ENCODE measurements around the gene NPM1. TPM values are rescaled to one million over a fixed set of nuclear protein-coding genes. Genes with fewer than 3 reads are reported as not detected.
"Not testable (repeated sequence)": the region's sequence is repeated elsewhere in the genome, so short reads cannot be mapped to it uniquely, and the experiment has no call there.

NPM1 gene
- polyA plus RNA-seq, 3 donors from 2014 or later, result 274 to 417 (median 355) TPM

GRCh38 chr5:171367424-171368370, 20.0 kb upstream of the NPM1 start:
- H3K27me3 Mint-ChIP-seq (ENCODE audit: low read depth in 3 of 3), result peaks cover 0 to 17% (median 11%) of the 10 kb centered on the region in 3 donors
- no peaks in the 10 kb centered on the region for H3K9me3 Mint-ChIP-seq
- H3K27ac Mint-ChIP-seq, result no peak overlapping the region
- H3K4me3 Mint-ChIP-seq, result no peak overlapping the region
- no peaks in the 10 kb centered on the region for H3K4me1 Mint-ChIP-seq
- DNase-seq, result no peak
- no peaks in the 10 kb centered on the region for H3K36me3 Mint-ChIP-seq

DNA sequence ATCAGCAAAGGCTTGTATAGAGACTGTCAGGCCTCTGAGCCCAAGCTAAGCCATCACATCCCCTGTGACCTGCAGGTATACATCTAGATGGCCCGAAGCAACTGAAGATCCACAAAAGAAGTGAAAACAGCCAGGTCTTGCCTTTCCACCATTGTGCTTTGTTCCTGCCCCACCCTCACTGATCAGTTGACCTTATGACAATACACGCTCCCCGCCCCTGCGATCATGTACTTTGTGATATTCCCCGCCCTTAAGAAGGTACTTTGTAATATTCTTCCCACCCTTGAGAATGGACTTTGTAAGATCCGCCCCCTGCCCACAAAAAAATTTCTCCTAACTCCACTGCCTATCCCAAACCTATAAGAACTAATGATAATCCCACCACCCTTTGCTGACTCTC, 18.6 kb upstream of the NPM1 start:
- no peak overlapping the region for H3K4me3 Mint-ChIP-seq
- no peaks in the 10 kb centered on the region for H3K4me1 Mint-ChIP-seq
- DNase-seq, result no peak
- H3K36me3 Mint-ChIP-seq, result no peaks in the 10 kb centered on the region
- H3K27ac Mint-ChIP-seq, result no peak overlapping the region
- H3K27me3 Mint-ChIP-seq (ENCODE audit: low read depth in 3 of 3), result peaks cover 0 to 9% (median 8%) of the 10 kb centered on the region in 3 donors
- no peaks in the 10 kb centered on the region for H3K9me3 Mint-ChIP-seq

GRCh38 chr5:171369898-171370297, 17.8 kb upstream of the NPM1 start:
- Mint-ChIP-seq H3K4me1 (no peaks in the 10 kb centered on the region), H3K27ac (no peak overlapping the region), H3K27me3 (ENCODE audit: low read depth in 3 of 3) (peaks cover 0 to 6% (median 6%) of the 10 kb centered on the region in 3 donors), H3K36me3 (no peaks in the 10 kb centered on the region), H3K4me3 (no peak overlapping the region), H3K9me3 (no peaks in the 10 kb centered on the region)
- DNase-seq, result no peak

DNA sequence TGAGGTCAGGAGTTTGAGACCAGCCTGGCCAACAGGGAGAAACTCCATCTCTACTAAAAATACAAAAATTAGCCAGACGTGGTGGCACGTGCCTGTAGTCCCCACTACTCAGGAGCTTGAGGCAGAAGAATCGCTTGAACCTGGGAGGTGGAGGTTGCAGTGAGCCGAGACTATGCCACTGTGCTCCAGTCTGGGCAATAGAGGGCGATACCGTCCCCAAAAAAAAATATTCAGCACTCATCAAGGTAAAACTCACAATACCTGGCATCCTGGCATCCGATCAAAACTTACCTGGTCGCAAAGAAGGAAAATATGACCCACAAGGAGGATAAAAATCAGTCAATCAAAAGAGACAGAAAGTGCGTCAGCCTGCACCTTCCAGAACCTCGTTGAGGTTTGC, 16.8 kb upstream of the NPM1 start:
- not testable (repeated sequence) for H3K27me3 Mint-ChIP-seq (ENCODE audit: low read depth in 3 of 3); H3K27ac Mint-ChIP-seq; H3K36me3 Mint-ChIP-seq; H3K9me3 Mint-ChIP-seq; DNase-seq; H3K4me3 Mint-ChIP-seq; H3K4me1 Mint-ChIP-seq

DNA sequence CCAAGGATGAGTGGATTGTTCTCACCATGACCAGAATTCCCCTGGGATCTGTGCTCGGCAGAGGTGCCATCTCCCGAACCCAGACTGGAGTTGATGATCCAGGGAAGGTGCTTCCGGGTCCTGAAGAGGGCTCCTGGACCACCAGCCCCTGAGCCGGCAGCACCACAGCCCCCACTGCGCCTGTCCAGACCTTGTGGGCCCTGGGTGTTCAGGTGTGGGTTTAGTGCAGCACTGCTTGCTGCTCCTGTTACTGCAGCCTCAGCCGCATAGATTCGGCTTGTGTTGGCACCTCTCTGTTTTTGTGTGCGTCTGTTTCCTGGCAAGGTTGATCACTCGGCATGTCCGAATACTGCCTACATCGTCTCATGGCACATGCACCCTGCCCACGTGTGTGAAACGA, 16.3 kb upstream of the NPM1 start:
- DNase-seq, result no peak
- no peaks in the 10 kb centered on the region for H3K36me3 Mint-ChIP-seq
- H3K9me3 Mint-ChIP-seq, result no peaks in the 10 kb centered on the region
- H3K4me3 Mint-ChIP-seq, result no peak overlapping the region
- no peaks in the 10 kb centered on the region for H3K4me1 Mint-ChIP-seq
- H3K27me3 Mint-ChIP-seq (ENCODE audit: low read depth in 3 of 3), result peaks cover 0 to 8% (median 6%) of the 10 kb centered on the region in 3 donors
- no peak overlapping the region for H3K27ac Mint-ChIP-seq

DNA sequence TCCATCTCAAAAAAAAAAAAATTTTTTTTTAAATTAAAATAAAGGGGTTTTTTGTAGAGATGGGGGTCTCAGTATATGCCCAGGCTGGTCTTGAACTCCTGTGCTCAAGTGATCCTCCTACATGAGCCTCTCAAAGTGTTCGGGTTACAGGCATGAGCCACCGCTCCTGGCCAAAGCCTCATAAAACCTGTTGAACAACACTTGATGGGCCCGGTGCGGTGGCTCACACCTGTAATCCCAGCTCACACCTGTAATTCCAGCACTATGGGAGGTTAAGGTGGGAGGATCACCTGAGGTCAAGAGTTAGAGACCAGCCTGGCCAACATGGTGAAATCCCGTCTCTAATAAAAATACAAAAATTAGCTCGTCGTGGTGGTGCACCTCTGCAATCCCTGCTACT, 7.7 kb upstream of the NPM1 start:
- Mint-ChIP-seq H3K27ac (no peak overlapping the region), H3K9me3 (no peaks in the 10 kb centered on the region), H3K36me3 (no peaks in the 10 kb centered on the region), H3K27me3 (ENCODE audit: low read depth in 3 of 3) (peaks cover 0 to 2% (median 1%) of the 10 kb centered on the region in 3 donors), H3K4me3 (no peak overlapping the region), H3K4me1 (no peaks in the 10 kb centered on the region)
- DNase-seq, result no peak

DNA sequence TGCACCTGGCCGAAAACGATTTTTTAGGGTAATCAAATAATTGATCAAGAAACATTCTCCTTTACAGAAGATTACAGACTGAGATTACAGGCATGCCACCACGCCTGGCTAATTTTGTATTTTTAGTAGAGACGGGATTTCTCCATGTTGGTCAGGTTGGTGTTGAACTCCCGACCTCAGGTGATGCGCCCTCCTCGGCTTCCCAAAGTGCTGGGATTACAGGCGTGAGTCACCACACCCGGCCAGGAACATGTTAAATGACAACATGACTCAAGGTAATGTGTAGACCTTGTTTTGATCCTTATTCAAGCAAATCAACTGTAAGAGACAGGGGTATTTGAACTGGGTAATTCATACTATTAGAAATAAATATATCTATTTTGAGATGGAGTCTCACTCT, 3.2 kb upstream of the NPM1 start:
- H3K4me1 Mint-ChIP-seq, result peaks cover 28% of the 10 kb centered on the region in 2 donors

GRCh38 chr5:171384999-171385398, 2.6 kb upstream of the NPM1 start:
- Mint-ChIP-seq H3K27me3 (ENCODE audit: low read depth in 3 of 3) (peaks cover 19 to 28% (median 21%) of the 10 kb centered on the region in 3 donors), H3K4me1 (peaks cover 34% of the 10 kb centered on the region in 2 donors)
- H3K4me3 Mint-ChIP-seq, H3K9me3 Mint-ChIP-seq, H3K36me3 Mint-ChIP-seq, DNase-seq, H3K27ac Mint-ChIP-seq: not testable (repeated sequence)

More for the DNA sequence above, 3.2 kb upstream of the NPM1 start:
- not testable (repeated sequence) for H3K9me3 Mint-ChIP-seq, DNase-seq, H3K36me3 Mint-ChIP-seq, H3K27ac Mint-ChIP-seq, H3K4me3 Mint-ChIP-seq
- peaks cover 19 to 24% (median 21%) of the 10 kb centered on the region in 3 donors for H3K27me3 Mint-ChIP-seq (ENCODE audit: low read depth in 3 of 3)

GRCh38 chr5:171386006-171386671, 1.5 kb upstream of the NPM1 start:
- peak overlapping the region in 1 of 6 donors; percentile 36 for H3K27ac Mint-ChIP-seq

GRCh38 chr5:171386861-171387344, 746 bp upstream of the NPM1 start:
- peaks cover 48 to 52% of the 10 kb centered on the region in 2 donors for H3K4me1 Mint-ChIP-seq
- peaks cover 7 to 8% (median 7%) of the 10 kb centered on the region in 3 donors for H3K36me3 Mint-ChIP-seq
- peak overlapping the region; percentile 90 to 99 (median 95) for H3K4me3 Mint-ChIP-seq
- H3K27ac Mint-ChIP-seq, result peak overlapping the region; percentile 92 to 98 (median 96)
- no peak for DNase-seq
- peaks cover 19 to 29% (median 21%) of the 10 kb centered on the region in 3 donors for H3K27me3 Mint-ChIP-seq (ENCODE audit: low read depth in 3 of 3)
- no peaks in the 10 kb centered on the region for H3K9me3 Mint-ChIP-seq

More at GRCh38 chr5:171386006-171386671, 1.5 kb upstream of the NPM1 start:
- Mint-ChIP-seq H3K36me3 (peaks cover 3% of the 10 kb centered on the region in 3 donors), H3K27me3 (ENCODE audit: low read depth in 3 of 3) (peaks cover 19 to 29% (median 21%) of the 10 kb centered on the region in 3 donors), H3K4me1 (peaks cover 43 to 46% of the 10 kb centered on the region in 2 donors), H3K9me3 (no peaks in the 10 kb centered on the region), H3K4me3 (peak overlapping the region; percentile 48 to 71 (median 60))
- no peak for DNase-seq

DNA sequence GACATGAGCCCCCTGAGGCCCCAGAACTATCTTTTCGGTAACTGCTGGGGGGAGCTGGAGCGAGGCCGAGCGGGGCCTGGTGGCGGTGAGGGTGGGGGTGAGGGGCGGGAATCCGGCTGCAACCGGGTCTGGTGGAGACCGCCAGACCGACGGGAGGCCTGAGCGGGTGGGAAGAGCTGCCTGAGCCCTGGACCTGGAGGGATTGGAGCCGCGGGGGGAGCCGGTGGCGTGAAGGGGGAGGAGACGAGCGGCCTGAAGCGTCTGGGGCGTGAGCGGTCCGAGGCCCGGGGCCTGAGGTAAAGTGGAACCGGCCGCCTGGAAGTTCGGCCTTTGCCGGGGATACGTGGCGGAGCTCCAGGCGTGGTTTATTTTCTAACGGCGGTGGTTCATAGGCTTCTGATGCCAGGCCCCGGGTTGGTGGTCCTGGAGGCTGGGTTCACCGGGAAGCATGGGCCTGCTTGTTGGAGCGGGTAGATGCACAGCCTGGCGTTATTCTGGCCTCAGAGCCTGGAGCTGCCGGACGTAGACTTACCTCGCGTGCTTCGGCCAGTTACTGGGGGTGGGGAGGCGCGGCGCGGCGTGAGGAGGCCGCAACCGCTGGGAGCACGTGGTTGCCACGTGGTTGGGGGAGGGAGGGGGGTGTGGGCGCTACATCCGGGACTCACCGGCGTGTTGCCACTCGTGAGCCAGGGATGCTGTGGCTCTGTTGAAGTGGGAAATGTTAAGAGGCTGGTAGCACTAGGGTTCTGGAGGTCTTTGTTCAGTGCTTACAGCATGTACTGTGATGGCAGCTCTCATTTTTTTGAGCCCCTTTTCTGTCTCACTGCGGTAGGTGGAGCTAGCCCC, 544 bp downstream of the NPM1 start:
- H3K27me3 Mint-ChIP-seq (ENCODE audit: low read depth in 3 of 3), result peaks cover 19 to 29% (median 21%) of the 10 kb centered on the region in 3 donors
- H3K36me3 Mint-ChIP-seq, result peaks cover 14 to 15% (median 15%) of the 10 kb centered on the region in 3 donors
- H3K9me3 Mint-ChIP-seq, result no peaks in the 10 kb centered on the region
- peak; percentile 78 to 83 (median 78) for DNase-seq
- H3K27ac Mint-ChIP-seq, result peak overlapping the region; percentile 92 to 98 (median 96)
- H3K4me1 Mint-ChIP-seq, result peaks cover 57 to 65% of the 10 kb centered on the region in 2 donors
- H3K4me3 Mint-ChIP-seq, result peak overlapping the region; percentile 90 to 99 (median 95)

GRCh38 chr5:171388816-171389168, 1.1 kb downstream of the NPM1 start:
- H3K4me1 Mint-ChIP-seq, result peaks cover 57 to 71% of the 10 kb centered on the region in 2 donors
- peak overlapping the region; percentile 90 to 99 (median 95) for H3K4me3 Mint-ChIP-seq
- H3K9me3 Mint-ChIP-seq, result no peaks in the 10 kb centered on the region
- H3K27me3 Mint-ChIP-seq (ENCODE audit: low read depth in 3 of 3), result peaks cover 19 to 29% (median 21%) of the 10 kb centered on the region in 3 donors
- H3K27ac Mint-ChIP-seq, result peak overlapping the region; percentile 92 to 98 (median 96)
- no peak for DNase-seq
- peaks cover 15 to 19% (median 19%) of the 10 kb centered on the region in 3 donors for H3K36me3 Mint-ChIP-seq
